COLO668 (cell line): ENCODE measurements around the gene PASD1.
"Not testable (repeated sequence)": the region's sequence is repeated elsewhere in the genome, so short reads cannot be mapped to it uniquely, and the experiment has no call there.

Experiments used
- DNase-seq: peaks from one replicate; lab custom pipeline; 2025; ENCODE audit not compliant: unreplicated experiment; lab: John Stamatoyannopoulos, UW

PASD1 gene

GRCh38 chrX:151609222-151609621, 45.7 kb downstream of the PASD1 start:
- no peak for DNase-seq

- DNase-seq, result no peak
These were observed 57.9 kb downstream of the PASD1 start for GRCh38 chrX:151621422-151621821.

- DNase-seq, result no peak
These were observed 61.2 kb downstream of the PASD1 start for GRCh38 chrX:151624677-151625076.

DNA sequence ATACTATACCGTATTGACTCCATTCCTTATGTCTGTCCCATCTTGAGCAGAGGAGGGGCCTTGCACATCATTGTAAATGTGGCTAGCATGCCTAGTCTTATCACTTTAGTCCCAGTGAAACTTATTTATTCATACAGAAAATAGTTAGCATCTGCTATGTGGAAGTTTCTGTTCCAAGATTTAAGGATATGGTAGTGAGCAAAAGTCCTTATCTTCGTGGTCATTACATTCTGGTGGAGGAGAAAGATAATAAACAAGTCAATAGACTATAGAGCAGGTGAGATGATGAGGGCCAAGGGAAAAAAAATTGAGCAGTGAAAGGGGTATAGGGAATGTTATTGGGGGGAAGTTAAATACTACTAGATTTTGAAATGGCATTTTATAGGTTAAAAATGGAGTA, 68.3 kb downstream of the PASD1 start:
- no peak for DNase-seq

- DNase-seq, result no peak
These were observed 69.7 kb downstream of the PASD1 start for GRCh38 chrX:151633157-151633556.

- no peak for DNase-seq
These were observed 71.5 kb downstream of the PASD1 start for GRCh38 chrX:151634937-151635336.

GRCh38 chrX:151641564-151641963, 78.1 kb downstream of the PASD1 start:
- no peak for DNase-seq

GRCh38 chrX:151675121-151675746, 111.8 kb downstream of the PASD1 start:
- no peak for DNase-seq

DNA sequence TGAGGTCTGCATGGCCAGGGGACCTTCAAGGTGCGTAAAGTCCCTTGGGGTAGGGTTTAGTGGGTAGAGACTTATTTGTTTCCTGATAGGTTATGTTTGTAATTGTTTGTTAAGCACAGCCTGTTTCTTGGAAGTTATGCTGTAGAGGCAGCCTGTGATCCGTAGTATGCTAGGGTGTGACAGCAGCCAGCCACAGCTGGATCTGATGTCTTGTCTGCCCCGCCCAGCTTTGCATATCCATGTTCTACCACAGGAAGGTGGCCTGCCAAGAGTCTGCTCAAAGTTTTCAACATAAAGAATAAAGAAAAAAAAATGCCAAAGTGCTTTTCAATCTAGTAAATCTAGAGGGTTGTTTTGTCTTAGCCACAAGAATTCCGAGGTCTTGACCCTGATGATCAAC, 112.7 kb downstream of the PASD1 start:
- no peak for DNase-seq

GRCh38 chrX:151679798-151680402, 116.4 kb downstream of the PASD1 start:
- no peak for DNase-seq

- peak; percentile 55 for DNase-seq
These were observed 117.3 kb downstream of the PASD1 start for GRCh38 chrX:151680805-151681204.

DNA sequence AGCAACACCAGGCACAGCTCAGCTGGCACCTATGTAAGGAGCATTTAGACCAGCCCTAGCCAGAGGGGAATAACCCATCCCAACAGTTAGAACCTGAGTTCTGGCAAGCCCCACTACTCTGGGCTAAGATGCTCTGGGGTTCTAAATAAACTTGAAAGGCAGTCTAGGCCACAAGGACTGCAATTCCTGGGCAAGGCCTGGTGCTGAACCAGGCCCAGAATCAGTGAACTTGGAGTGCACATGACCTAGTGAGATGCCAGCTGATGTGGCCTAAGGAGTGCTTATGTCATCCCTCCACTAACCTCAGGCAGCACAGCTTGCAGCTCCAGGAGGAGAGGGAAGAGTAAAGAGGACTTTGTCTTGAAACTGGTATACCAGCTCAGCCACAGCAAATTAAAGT, 124.2 kb downstream of the PASD1 start:
- DNase-seq, result no peak

DNA sequence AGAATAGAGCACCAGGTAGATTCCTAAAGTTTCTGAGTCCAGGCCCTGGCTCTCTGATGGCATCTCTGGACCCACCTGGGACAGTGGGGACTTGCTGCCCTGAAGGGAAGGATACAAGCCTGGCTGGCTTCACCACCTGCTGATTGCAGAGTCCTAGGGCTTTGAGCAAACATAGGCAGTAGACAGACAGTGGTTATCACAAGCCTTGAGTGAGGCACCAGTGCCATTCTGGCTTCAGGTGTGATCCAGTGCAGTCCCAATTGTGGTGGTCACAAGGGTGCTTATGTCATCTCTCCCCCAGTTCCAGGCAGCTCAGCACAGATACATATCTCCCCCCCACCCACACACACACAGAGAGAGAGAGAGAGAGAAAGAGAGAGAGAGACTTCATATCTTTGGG, 125.2 kb downstream of the PASD1 start:
- no peak for DNase-seq

- no peak for DNase-seq
These were observed 129.3 kb downstream of the PASD1 start for GRCh38 chrX:151692825-151693224.

GRCh38 chrX:151694121-151694520, 130.6 kb downstream of the PASD1 start:
- no peak for DNase-seq

- no peak for DNase-seq
These were observed 131.4 kb downstream of the PASD1 start, which contains the start of gene PRRG3 for GRCh38 chrX:151694661-151695582. Gene PRRG3 (plus strand): TSS chrX:151695458. CDS start chrX:151698815, 3,357 bp downstream.

DNA sequence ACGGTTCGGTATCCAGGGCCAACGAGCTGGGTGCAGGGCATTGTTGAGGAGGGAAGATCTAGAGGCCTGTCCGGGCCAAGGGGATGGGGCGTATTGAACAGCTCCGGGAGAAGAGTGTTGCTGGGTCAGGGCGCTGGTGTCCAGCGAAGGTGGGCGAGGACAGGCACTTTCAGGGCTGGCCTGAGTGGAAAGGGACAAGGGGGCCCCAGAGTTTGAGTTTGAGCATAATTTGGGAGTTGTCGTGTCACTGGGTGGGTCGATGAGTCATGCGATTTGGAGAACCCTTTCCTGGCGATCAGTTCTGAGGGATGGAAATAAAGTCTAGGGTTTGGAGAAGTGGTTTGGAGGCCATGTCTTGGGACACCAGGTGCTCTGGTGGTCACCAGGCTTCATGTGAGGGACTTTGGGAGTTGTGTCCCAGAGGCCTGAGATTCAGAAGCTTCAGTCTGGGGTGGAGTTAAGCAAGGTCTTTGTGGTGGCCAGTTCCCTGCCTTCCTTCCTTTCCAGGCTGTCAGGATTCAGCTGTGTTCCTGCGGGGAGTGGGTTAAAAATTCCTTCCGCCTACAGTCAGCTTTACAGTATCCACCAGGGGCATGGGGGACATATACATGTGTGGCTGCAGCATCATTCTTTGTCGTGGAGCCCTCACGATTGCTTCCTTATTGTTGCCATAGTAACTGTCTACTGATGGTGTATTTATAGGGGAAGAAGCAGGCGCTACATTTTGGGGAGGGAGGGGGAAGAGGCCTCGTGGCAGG, 132.3 kb downstream of the PASD1 start:
- DNase-seq, result no peak

DNA sequence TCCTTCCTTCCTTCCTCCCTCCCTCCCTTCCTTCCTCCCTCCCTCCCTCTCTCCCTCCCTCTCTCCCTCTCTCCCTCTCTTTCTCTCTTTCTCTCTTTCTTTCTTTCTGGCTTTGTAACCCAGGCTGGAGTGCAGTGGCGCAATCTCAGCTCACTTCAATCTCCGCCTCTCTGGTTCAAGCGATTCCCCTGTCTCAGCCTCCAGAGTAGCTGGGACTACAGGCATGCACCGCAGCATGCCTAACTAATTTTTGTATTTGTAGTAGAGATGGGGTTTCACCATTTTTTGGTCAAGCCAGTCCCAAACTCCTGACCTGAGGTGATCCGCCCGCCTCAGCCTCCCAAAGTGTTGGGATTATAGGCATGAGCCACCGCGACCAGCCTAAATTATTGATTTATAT, 133.6 kb downstream of the PASD1 start:
- not testable (repeated sequence) for DNase-seq

DNA sequence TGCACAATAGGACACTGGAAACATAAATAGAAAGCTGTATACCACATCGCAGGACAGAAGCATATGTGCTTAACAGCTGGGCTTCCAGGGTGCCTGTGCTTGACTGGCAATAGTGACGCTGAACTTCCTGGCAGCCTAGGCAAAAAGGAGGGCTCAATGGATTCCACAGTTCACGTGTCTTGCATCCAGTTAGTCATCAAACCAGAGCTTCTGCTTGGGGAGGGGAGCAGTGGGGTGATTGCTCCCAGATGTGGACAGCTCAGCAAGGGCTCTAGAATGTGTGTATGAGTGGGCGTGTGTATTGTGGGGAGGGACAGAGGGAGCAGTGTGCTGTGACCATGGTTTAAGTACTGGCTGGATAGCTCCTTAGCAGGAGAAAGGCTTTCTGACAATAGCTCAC, 134.0 kb downstream of the PASD1 start:
- DNase-seq, result no peak

GRCh38 chrX:151698485-151698884, 135.0 kb downstream of the PASD1 start:
- no peak for DNase-seq

DNA sequence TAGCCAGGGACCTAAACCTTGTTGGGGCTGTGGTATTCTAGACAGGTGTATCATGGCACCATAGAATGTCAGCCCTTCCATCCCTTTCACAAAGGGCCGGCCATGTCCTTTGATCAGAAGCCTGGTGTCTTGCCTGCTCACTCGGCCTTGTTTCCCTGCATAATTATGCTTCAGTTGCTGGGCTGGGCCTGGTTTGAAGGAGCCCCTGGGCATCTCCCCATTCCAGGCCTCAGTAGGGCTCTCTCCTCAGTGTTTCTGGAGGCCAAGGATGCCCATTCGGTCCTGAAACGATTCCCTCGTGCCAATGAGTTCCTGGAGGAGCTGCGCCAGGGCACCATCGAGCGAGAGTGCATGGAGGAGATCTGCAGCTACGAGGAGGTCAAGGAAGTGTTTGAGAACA, 136.3 kb downstream of the PASD1 start:
- no peak for DNase-seq
